GM20431 (cell line): Measurements from ENCODE around the gene ZNF398.

Experiments
- in situ Hi-C: fragments of 300-500 bp; cut with MseI, MboI; formaldehyde crosslinking; loops from one replicate; pipeline ENCODE4 v1.15.0; 2020; ENCODE audit warnings: low sequenced_read_pairs; ENCODE audit not compliant: unreplicated experiment

Gene ZNF398

DNA sequence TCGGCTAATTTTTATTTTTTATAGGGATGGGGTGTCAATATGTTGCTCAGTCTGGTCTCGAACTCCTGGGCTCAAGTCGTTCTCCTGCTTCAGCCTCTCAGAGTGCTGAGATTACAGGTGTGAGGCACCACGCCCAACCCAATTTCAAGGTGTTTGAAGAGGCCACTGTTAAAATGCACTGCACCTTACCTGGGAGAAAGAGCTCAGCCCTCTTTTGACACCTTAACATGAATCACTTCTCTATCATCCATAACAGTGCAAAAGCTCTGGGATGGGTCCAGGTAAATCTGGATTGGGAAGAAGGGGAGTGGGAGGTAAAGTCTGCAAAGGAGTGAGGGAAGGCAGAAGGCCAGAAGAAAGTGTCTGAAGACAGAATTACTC lies 47.5 kb downstream of the ZNF398 start:
- in situ Hi-C loops: no loop called here

DNA sequence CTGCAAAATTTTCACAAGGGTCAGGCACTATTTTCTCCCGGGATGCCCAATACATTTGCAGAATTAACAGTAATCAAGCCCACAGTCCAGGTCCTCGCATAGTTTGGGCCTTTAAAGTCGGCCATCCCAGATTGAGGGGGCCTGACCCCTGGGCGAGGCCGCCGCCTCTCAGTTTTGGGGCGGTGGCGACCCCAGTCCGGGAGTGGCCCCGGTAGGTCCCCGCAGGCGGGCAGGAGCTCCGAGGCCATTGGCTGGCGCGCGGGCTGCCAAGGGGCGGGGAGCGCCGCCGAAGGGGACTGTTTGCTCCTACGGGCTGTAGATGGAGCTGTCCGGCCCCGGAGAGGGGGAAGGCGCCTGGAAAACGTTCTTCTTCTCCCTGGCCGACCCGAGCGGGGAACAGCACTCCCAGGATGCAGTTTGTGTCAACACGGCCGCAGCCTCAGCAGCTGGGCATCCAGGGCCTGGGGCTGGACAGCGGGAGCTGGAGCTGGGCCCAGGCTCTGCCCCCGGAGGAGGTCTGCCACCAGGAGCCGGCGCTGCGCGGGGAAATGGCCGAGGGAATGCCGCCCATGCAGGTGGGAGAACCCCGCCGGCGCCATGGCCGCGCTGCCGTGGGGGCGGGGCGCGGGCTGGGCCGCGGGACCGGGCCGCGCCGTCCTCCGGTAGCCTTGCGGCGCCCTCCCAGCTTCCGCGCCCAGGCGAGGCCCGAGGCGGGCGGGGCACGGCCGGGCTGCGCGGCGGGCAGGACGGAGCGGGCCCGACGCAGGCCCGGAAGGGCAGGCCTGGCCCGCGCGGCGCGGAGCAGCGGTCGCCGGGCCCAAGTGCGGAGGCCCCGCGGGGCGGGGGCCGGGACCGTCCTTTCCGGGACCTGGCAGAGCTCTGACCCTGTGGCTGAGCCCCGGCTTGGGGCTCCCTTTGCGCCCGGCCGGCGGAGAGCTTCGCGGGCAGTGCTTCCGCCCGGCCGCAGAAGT lies 48.2 kb downstream of the ZNF398 start, which contains the start of gene ZNF282:
Gene ZNF282 (plus strand): TSS at position 367 of the 971 bp plus-strand sequence. CDS start 44 bp downstream, at position 411.
- in situ Hi-C loops: no loop called here

DNA sequence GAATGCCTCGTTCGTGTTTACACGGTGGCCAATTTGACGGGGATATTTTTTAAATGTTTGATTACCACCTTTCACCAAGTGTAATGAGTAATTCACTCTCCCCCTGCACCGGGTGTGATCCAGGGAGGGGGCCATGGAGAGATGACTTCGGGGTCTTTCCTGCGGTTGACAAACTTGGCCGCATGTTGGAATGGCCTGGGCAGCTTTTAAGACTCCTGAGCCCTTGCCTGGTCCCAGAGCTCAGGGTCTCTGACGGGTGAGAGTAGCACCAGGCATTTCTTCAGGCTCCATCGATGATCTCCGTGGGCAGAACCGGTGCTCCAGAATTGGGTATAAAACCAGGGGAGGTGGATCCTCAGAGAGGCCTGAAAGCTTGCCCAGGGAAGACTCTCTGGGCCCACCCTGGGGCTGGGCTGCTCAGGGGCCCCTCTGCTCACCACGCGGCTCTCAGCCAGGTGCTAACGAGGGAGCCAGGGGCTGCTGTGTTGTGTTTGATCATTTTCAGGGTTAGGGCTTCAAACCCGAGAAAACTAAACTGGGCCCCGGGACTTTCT lies 49.0 kb downstream of the ZNF398 start:
- in situ Hi-C loops: no loop called here

DNA sequence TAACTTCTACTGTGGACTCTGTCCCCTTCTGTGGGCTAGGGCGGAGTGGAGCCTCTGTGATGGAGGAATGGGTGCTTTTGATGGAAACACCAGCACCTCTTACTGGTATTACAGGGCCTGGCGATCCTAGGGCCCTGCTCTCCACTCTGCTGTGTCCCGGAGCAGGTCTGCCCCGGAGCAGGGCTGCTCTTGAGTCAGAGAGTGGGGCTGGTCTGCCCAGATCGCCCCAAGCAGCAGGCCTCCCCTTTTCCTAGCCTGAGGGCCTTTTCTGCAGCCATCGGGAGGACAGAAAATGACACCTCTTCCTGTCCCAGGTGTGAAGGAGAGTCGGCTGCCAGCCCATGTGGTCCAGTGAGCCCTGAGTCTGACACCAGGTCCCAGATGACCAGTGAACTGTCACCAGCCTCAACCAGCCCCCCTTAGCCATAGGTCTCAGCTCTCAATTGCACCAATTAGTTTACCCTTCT lies 49.5 kb downstream of the ZNF398 start:
- in situ Hi-C loops: no loop called here

DNA sequence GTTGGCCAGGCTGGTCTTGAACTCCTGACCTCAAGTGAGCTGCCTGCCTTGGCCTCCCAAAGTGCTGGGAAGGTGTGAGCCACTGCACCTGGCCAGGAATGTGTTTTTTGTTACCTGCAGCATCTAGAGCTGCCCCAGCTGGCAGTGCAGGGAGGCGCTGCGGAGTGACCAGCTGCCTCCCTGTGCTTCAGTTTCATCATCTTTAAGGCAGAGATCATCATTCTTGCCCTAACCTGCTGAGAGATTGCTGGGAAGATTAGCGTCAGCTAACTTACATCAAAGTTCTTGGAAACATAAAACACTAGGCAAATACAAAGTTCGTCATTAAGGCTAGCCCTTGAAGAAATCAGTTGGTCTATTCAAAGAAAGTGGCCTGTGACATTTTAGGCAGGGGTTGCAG lies 50.4 kb downstream of the ZNF398 start:
- in situ Hi-C loops: no loop called here

DNA sequence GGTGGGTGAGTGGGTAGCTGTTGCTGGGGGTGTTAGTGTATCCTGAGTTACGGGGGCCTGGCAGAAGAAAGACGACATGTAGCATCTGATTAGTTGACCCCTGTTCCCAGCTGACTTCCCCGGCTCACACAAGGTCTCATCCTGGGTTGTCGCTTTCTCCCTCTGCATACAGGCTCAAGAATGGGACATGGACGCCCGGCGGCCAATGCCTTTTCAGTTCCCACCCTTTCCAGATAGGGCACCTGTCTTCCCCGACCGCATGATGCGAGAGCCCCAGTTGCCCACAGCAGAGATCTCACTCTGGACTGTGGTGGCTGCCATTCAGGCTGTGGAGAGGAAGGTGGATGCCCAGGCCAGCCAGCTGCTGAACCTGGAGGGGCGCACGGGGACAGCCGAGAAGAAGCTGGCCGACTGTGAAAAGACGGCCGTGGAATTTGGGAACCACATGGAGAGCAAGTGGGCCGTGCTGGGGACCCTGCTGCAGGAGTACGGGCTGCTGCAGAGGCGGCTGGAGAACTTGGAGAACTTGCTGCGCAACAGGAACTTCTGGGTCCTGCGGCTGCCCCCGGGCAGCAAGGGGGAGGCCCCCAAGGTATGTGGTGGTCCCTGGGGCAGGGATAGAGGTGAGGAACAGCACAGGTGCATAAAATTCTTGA lies 51.0 kb downstream of the ZNF398 start:
- in situ Hi-C loops: no loop called here

DNA sequence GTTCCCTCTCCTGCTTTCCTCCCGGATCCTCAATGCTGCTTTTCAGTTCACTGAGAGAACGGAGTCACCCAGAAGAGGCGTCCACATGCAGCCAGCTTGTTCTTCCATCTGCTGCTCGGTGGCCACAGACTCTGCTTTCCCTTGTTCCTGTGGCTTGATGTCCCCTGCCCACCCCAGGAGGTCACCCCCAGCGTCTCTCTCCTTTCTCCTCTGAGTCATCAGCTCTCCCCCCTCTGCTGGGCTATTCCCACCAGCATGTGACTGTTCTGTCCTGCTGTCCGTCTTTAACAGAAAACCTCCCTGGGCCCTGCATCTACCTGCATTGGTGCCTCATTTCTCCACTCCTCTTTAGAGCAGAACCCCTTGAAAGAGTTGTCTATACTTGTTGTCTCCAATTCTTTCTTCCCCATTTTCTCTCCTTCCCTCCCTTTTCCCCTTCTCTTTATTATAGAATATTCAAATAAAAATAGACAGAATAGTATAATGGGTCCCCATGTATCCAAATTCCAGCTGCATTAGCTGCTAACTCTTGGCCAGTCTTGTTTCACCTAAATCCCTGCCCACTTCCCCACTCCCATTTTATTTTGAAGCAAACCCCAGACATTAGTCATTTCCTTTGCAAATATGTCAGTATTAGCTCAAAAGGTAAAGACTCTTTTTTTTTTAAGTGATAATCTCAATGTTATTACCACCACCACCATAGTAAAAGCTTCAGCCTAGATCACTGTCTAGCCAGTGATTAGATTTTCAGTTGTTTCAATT lies 52.2 kb downstream of the ZNF398 start:
- in situ Hi-C loops: no loop called here

DNA sequence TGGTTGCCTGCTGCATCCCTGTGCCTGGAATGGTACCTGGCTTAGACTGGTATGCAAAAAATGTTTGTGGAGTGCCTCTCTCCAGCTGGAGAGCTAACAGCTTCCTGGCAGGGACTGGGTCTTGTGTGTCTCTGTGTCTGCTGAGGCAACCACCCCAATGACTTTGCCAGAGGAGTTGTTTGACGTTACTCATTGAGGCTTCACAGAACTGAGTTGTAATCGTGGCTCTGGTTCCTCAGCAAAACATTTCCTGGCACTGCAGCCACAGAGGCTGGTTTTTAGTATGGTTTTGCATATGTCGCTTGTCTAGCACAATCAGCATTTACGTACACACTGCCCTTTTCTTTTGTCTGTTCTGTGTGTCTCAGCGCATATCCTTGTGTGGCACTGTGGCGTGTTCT lies 55.6 kb downstream of the ZNF398 start:
- in situ Hi-C loops: no loop called here

DNA sequence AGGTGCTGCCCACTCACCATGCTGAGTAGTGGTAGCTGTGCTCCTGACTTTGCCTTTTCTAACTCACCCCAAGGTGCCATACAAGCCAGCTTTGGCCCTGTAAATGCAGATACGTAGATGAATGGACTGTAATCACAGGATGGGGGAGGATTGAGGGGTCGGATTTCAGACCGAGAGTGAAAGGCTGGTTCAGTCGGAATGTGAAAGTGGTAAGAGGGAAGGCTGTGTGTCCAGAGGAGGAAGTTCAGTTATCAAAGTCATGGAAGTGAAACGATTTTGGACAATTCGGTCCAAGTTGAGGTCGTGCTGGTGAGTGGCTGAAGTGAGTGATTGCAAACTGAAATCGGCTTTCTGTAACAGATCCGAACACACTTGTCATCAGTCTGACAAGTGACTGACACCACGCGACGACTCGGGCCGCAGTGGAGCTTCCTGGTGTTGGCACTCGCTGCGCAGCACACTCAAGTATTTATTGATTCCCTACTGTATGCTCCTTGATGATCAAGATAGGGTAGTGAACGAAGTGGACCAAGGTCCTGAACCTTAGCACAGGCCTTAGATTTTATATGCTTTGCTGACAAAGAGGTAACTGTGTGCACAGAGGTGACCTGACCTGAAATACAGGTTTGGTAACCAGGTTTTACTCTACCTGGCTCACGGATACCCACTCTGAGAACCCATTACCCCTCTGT lies 58.6 kb downstream of the ZNF398 start:
- in situ Hi-C loops: no loop called here

DNA sequence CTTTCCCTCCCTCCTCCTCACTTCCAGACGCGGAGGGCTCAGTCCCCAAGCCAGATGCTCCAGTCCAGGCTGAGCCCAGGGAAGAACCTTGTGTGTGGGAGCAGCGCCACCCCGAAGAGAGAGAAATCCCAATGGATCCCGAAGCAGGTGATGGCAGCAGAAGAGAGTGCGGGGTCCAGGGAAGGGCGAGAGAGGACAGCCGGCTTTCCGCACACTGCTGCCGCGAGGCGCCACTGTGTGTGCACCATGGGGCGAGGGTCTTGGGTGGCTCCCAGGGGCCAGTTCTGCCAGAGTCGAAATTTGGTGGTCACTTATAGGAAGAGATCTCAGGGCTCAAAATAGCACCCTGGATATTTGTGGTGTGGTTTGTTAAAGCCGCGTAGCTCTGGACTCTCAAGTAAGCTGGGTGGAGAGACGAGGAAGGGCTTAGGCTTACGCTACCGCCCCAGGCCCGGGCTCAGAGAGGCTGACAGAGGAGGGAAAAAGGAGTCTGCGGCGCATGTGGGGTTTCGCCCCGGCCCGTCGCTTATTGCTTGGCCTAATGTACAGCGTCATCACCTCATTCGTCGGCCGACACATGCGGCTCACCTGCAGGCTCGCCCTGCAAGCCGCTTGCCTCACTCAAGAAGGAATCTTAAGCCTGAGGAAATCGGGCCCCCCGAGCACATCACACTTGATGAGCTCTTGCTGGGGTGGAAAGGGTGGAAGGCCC lies 60.2 kb downstream of the ZNF398 start:
- in situ Hi-C loops: no loop called here

DNA sequence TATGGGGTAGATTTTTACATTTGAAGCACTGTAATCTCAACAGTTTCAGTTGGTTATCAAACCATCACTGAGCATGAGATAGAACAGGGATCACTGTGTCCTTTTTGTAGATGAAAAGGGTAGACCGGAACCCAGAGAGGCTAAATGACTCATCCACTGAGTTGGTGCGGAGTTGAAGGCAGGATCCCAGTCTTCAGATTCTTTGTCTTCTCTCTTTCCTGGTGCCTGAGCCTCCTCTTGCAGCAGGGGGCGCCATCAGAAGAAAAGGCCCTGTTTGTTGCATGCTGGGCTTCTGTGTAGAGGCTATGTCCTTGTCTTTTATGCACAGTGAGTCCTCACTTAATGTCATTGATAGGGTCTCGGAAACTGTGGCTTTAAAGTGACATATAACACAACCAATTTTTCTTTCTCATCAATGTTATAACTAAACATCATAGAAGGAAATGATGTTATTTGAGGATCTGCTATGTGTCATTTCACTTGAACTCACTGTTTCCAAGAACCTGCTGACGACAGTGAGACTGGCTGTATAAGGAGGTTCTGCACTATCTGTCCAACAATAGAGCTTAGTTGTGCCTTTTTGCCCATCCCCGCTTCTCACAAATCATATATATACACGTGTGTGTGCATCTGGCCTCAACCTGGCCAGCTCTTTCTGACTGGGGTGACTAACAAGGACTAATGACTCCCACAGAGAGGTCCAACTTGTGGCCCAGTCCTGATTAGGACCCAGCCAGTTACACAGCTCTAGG lies 62.4 kb downstream of the ZNF398 start:
- in situ Hi-C loops: no loop called here

DNA sequence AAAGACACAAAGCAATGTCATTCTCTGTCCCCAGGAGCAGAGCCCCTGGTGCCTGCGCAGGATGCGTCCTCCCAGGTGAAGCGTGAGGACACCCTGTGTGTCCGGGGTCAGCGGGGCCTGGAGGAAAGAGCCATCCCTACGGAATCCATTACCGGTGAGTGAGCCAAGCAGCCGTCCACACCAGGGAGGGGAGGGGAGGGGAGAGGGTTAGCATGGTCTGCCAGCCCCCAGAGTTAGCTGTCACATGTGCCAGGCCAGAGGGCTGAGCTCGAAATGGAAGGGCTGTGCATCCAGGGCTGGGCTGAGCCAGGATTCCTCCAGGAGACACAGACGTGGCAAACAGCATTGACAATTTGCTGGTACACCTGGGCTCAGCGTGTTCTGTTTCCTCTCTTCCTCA lies 63.3 kb downstream of the ZNF398 start:
- in situ Hi-C loops: no loop called here

DNA sequence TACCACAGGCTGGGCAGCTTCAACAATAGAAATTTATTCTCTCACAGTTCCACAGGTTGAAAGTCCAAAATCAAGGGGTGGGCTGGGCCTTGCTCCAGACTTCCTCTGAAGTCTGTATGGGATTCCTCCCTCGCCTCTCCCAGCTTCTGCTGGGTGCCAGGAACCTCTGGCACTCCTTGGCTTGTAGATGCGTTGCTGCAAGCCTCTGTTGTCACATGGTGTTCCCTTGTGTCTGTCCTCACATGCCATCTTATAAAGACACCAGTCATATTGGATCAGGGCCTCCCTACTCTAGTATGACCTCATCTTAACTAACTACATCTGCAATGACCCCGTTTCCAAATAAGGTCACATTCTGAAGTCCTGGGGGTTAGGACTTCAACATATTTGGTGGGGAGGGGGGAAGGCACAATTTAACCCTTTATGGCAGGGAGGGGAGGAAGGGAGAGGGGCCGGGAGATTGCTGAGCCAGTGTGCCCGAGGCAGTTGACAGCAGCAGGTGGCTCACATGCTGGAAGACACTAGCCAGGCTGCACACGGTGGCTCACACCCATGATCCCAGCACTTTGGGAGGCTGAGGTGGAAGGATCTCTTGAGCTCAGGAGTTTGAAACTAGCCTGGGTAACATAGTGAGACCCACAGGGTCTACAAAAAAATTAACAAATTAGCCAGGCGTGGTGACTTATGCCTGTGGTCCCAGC lies 66.9 kb downstream of the ZNF398 start:
- in situ Hi-C loops: no loop called here

DNA sequence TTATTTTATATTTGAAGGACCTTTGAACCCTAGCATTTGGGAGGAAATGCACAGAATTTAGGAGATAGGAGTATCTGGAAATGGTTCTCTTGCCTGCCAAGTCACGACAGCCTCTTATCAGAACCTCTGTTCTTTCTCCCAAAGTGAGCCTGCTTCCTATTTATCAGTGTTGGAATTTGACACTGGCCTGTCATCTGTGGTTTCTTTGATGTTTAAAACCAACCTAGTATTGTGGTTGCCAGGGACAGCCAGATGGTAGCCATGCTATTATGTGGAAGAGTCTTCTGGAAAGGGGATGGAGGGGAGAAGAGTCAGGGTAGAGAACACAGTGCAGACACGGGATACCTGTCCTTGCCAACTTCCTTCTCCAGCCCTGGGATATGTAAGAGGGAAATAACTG lies 69.1 kb downstream of the ZNF398 start:
- in situ Hi-C loops: no loop called here

DNA sequence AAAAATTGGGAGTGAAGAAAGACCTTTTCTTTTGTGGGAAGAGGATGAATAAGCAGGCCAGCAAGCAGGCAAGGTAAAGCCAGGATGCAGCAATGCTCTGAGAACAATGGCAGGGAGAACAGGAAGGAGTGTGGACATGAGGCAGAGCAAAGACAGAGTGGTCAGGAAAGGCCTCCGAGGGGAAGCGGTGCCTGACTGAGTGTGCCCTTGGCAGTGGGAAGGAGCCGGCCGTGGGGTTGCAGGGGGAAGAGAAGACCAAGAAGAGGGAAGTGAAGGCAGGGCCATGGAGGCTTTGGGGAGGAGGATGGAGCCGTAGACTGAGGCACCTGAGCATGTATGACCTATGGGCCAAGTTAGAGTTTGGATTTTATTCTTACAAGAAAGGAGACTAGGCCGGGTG lies 70.3 kb downstream of the ZNF398 start:
- in situ Hi-C loops: no loop called here

DNA sequence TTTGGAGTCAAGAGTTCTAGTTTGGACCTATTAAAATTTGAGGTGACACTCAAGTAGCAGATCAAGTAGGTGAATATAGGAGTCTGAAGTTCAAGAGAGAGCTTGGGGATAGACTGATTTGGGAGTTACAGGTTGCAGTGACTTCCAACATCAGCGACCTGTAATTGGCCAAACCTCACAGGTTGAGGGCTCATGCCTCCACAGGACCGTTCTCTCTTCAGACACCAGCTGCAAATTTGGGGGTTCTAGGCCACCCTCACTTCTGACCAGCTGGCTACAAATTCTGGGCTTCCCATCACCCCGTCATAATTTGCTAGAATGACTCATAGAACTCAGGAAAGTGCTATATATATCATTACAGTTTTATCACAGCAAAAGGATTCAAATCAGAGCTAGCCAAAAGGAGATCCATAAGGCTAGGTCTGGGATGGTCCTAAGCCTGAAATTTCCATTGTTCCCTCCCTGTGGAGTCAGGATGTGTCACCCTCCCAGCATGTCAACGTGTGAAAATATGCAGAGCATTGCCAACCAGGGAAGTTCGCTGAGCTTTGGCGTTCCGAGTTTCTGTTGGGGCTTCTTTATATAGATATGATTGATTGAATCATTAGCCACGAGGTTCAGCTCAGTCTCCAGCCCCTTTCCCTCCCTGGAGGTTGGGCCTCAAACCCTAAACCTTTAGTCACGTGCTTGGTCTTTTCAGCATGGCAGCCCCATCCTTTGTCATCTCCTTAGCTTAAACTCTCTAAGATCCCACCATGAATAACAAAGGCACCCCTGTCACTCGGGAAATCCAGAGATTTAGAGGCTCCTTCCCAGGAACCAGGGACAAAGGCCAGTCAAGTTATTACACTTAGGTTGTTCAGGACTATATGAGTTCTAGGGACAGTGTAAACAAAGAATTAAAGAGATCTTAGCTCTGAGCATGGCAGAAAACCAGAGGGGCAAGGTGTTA lies 71.5 kb downstream of the ZNF398 start:
- in situ Hi-C loops: no loop called here

DNA sequence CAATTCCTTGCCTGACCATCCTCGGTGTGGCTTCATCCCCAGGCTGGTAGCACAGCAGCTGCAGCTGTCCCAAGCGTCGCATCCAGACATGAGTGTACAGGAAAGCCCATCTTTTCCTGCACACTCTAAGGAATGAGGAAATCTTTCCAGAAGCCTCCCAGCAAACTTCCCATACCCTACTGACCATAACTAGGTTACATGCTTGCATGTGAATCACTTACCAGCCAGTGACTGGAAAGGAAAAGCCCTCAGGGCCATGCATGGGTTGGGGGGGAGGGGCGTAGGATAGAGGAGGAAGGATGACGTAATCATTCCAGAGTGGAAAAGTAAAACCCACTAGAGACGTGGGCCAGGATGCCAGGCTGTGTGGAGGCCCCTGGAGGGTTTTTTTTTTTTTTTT lies 73.3 kb downstream of the ZNF398 start:
- in situ Hi-C loops: no loop called here
